ENCODE results near the gene RNF8. TPM values are rescaled to one million over a fixed set of nuclear protein-coding genes. Genes with fewer than 3 reads are reported as not detected.

RNF8 gene
- total RNA-seq, 4 donors from 2014 or later: 6.9 to 17.8 (median 11.9) TPM

DNA sequence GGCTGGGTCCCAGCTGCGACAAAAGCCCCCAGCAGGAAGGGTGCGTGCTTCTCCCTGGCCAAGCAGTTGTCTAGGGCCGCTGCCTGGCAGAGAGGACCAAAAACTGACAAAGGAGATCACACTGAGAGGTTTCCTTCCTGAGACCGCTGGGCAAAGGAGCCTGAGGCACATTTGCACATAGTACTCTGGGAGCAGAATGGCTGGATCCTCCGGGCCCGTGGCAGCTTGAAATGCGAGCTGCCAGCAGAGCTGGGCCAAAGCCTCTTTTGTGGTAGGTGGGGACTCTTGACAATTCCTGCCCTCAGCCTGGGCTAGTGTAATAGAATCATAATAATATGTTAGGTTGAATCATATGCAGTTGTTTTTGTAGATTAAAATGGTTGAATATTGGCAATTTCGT lies 33.1 kb upstream of the RNF8 start:
- intact Hi-C loops (cut with DNase I; ENCODE audit: low total_unique reads): no loop called here
- Histone ChIP-seq H3K36me3 (peaks cover 0 to 62% of the 10 kb centered on the region in 2 donors), H3K4me1 (no peaks in the 10 kb centered on the region)

DNA sequence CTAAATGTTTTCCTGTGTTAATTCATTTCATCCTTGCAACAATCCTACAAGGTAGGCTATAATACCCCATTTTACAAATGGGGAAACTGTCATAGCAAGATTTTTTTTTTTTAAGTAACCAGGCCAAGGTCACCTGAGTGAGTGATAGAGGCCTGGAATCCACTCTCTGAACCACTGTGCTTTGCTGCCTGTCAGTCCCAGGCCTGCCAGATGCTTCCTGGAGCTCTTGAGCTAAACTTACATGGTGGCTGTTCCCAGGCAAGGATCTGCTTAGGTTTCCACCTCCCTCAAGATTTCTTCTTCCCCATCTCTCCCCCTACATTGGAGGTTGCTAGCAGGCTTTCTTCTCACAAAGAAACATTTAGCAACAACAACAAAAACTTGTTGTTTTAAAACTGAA lies 32.7 kb upstream of the RNF8 start:
- intact Hi-C loops (cut with DNase I; ENCODE audit: low total_unique reads): no loop called here
- TF ChIP-seq, protein P1, sequence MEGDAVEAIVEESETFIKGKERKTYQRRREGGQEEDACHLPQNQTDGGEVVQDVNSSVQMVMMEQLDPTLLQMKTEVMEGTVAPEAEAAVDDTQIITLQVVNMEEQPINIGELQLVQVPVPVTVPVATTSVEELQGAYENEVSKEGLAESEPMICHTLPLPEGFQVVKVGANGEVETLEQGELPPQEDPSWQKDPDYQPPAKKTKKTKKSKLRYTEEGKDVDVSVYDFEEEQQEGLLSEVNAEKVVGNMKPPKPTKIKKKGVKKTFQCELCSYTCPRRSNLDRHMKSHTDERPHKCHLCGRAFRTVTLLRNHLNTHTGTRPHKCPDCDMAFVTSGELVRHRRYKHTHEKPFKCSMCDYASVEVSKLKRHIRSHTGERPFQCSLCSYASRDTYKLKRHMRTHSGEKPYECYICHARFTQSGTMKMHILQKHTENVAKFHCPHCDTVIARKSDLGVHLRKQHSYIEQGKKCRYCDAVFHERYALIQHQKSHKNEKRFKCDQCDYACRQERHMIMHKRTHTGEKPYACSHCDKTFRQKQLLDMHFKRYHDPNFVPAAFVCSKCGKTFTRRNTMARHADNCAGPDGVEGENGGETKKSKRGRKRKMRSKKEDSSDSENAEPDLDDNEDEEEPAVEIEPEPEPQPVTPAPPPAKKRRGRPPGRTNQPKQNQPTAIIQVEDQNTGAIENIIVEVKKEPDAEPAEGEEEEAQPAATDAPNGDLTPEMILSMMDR (IDR thresholded peaks at IDR 0.05 in 4 of 5, conservative IDR thresholded peaks at IDR 0.05 in 1 of 5): no peak
- no peak for TF ChIP-seq POLR2A (IDR thresholded peaks at IDR 0.05)
- Histone ChIP-seq H3K4me3 (no peak overlapping the region), H3K9me3 (no peaks in the 10 kb centered on the region), H3K36me3 (peaks cover 0 to 57% of the 10 kb centered on the region in 2 donors), H3K27me3 (no peaks in the 10 kb centered on the region), H3K27ac (no peak overlapping the region), H3K4me1 (no peaks in the 10 kb centered on the region)
- no peak for DNase-seq
- in situ Hi-C loops (cut with MboI; ENCODE audit: low sequenced_read_pairs in 4 of 4): loop anchor here in 1 of 4 donors (10.0 kb wide), 1 partner anchor 374 kb away; the partner anchor contains the start of gene MDGA1
- no peak for ATAC-seq

More for the DNA sequence above, 33.1 kb upstream of the RNF8 start:
- Histone ChIP-seq H3K27ac (no peak overlapping the region), H3K9me3 (no peaks in the 10 kb centered on the region), H3K27me3 (no peaks in the 10 kb centered on the region), H3K4me3 (no peak overlapping the region)
- no peak for DNase-seq
- in situ Hi-C loops (cut with MboI; ENCODE audit: low sequenced_read_pairs in 4 of 4): loop anchor here in 1 of 4 donors (10.0 kb wide), 1 partner anchor 374 kb away; the partner anchor contains the start of gene MDGA1
- no peak for ATAC-seq
- no peak for TF ChIP-seq POLR2A (IDR thresholded peaks at IDR 0.05)
- TF ChIP-seq, protein P1 (IDR thresholded peaks at IDR 0.05 in 4 of 5, conservative IDR thresholded peaks at IDR 0.05 in 1 of 5): no peak

DNA sequence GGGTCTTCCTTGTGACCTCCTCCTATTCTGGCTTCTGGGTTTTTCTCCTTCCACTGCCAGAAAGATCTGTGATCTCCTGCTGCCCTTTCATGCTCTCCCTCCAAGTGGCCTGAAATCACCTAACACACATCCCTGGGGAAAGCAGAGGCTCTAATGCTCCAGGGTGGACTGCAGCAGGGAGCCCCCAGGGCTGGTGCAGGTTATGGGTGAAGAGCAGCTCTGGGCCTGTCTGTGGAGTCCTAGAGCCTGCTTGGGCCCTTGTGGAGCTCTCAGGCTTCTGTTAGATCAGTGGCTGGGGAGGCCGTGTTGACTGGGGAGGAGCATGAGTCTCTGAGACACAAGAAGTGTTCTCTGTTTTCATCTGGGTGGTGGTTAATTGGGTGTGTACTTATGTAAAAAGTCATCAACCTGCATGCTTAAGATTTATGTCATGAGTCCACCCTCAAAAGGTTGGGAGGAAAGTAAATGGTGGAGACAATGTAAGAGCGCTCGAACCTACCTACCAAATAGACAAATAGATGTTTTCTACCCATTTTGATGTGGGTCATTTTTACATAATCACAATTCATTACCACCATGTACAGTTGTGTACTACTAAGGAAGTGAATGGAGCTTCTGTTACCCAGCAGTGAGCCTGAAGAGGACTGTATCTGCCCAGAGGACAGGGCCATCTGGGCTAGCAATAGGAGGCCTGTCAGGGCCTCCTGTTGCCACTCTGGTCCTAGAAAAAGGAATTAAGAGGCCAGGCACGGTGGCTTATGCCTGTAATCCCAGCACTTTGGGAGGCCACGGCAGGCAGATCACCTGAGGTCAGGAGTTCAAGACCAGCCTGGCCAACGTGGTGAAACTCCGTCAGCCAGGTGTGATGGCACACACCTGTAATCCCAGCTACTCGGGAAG lies 32.0 kb upstream of the RNF8 start:
- intact Hi-C loops (cut with DNase I; ENCODE audit: low total_unique reads): no loop called here
- ATAC-seq (no peak), DNase-seq (no peak)
- no peaks in the 10 kb centered on the region for H3K9me3 ChIP-seq
- H3K36me3 ChIP-seq: peaks cover 0 to 51% of the 10 kb centered on the region in 2 donors
- no peak overlapping the region for H3K27ac ChIP-seq
- H3K4me1 ChIP-seq: no peaks in the 10 kb centered on the region
- H3K4me3 ChIP-seq: no peak overlapping the region
- H3K27me3 ChIP-seq: no peaks in the 10 kb centered on the region
- no peak for TF ChIP-seq POLR2A (IDR thresholded peaks at IDR 0.05)
- TF ChIP-seq, protein P1 (IDR thresholded peaks at IDR 0.05 in 4 of 5, conservative IDR thresholded peaks at IDR 0.05 in 1 of 5): no peak
- in situ Hi-C loops (cut with MboI; ENCODE audit: low sequenced_read_pairs in 4 of 4): loop anchor here in 1 of 4 donors (10.0 kb wide), 1 partner anchor 373 kb away; the partner anchor contains the start of gene MDGA1

DNA sequence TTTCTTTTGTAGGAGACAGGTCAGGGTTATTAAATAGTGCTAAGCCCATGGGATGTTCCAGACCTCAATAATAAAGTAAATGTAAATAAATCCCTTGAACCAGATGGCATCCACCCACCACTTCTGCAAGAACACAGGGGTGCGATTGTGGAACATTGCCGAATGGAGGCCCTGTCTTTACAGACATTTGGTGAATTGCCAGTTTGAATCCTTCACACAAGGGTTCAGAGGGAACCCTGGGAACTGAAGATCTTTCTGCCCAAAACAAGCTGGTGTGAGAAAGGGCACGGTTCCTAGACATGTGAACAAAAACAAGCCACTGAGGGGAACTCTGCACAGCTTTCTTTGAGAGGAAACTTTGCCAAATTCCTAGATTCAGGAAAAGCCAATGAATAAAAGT lies 30.2 kb upstream of the RNF8 start:
- Histone ChIP-seq H3K4me1 (no peaks in the 10 kb centered on the region), H3K27me3 (no peaks in the 10 kb centered on the region), H3K27ac (no peak overlapping the region), H3K9me3 (no peaks in the 10 kb centered on the region), H3K36me3 (peaks cover 0 to 33% of the 10 kb centered on the region in 2 donors), H3K4me3 (no peak overlapping the region)
- ATAC-seq (no peak), DNase-seq (no peak)
- in situ Hi-C loops (cut with MboI; ENCODE audit: low sequenced_read_pairs in 4 of 4) (loop anchor here in 1 of 4 donors (10.0 kb wide), 1 partner anchor 371 kb away; the partner anchor contains the start of gene MDGA1), intact Hi-C loops (cut with DNase I; ENCODE audit: low total_unique reads) (no loop called here)
- no peak for TF ChIP-seq POLR2A (IDR thresholded peaks at IDR 0.05)
- TF ChIP-seq, protein P1 (IDR thresholded peaks at IDR 0.05 in 4 of 5, conservative IDR thresholded peaks at IDR 0.05 in 1 of 5): no peak

All from gastrocnemius medialis (tissue), 4 donors.